Fibroblast of the aortic adventitia (primary cell): ENCODE results near the gene FECH. TPM values are rescaled to one million over a fixed set of nuclear protein-coding genes. Genes with fewer than 3 reads are reported as not detected.

Source experiments
- DNase-seq: peaks from one replicate; pipeline ENCODE4 v3.0.0-alpha.2; 2010; ENCODE audit warnings: low read depth
- H3K4me3 ChIP-seq: 2 replicates; pipeline ENCODE4 v1.5.1; 2011; ENCODE audit warnings: low read depth, mild to moderate bottlenecking, control low read depth, low read length, moderate library complexity
- total RNA-seq: library from RNA; depleted of rRNA; stranded (reverse); fragments of >200 nt; gene quantifications from 2 replicates; pipeline ENCODE4 v1.2.3, GENCODE V29; 2012; ENCODE audit warnings: low replicate concordance
- TF ChIP-seq, protein P1 (sequence below): IDR thresholded peaks from 2 replicates; pipeline ENCODE4 v1.5.1; 2011; ENCODE audit warnings: mild to moderate bottlenecking, low read length, control low read depth, inconsistent platforms; ENCODE audit not compliant: insufficient read depth

FECH gene
- total RNA-seq, 1 donor = 29.9 TPM

DNA sequence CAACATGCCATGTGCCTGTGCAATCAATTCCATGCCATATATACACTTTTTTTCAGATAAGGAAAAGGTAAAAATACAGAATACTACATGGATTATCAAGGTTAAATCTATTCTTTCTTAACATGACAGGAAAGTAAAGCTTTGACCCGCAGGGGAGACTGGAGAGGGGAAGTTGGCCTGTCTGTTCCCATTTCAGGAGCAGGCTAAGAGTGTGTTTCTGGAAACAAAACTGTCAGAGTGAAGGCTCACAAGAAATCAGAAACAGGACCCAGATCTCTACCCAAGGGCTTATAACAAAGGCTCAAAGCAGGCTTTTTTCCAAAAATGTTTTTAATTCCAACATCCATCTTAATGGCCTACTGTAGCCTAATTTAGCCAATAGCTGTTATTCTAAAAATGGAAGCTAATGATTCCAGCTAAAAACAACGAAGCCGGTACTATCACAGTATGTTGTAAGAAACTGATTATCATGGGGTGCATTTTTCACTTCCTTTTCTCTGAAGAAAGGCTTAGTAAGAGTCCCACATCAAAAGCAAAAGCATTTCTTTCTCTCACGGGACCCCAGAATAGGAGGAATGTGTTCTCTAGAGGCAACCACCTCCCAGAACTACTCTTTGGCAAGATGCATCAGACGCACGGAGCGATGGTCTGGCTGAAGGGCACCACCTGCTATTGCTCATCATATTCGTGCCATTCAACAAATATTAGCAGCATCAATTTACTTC lies 41.4 kb downstream of the FECH start:
- no peak for DNase-seq
- TF ChIP-seq, protein P1, sequence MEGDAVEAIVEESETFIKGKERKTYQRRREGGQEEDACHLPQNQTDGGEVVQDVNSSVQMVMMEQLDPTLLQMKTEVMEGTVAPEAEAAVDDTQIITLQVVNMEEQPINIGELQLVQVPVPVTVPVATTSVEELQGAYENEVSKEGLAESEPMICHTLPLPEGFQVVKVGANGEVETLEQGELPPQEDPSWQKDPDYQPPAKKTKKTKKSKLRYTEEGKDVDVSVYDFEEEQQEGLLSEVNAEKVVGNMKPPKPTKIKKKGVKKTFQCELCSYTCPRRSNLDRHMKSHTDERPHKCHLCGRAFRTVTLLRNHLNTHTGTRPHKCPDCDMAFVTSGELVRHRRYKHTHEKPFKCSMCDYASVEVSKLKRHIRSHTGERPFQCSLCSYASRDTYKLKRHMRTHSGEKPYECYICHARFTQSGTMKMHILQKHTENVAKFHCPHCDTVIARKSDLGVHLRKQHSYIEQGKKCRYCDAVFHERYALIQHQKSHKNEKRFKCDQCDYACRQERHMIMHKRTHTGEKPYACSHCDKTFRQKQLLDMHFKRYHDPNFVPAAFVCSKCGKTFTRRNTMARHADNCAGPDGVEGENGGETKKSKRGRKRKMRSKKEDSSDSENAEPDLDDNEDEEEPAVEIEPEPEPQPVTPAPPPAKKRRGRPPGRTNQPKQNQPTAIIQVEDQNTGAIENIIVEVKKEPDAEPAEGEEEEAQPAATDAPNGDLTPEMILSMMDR = no peak
- no peak overlapping the region for H3K4me3 ChIP-seq

DNA sequence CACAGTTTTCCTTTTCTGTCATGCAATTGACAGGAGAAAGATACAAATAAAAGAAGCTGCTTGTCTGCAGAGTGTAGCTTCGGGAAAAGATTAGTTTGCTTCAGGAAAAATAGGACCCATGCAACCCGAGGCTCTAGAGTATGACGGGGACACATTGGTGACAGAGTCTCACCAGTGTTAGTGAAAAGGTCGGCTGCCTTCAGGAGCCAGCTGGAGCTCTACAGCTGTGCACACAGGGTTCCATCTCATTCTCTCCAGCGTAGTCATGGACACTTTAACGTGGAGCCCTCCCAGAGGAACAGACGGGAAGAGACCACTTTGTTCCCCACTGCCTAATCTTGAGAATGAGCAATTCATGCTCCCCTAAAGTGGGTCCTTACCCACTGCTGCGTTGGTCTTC lies 42.9 kb downstream of the FECH start:
- TF ChIP-seq, protein P1 = no peak

DNA sequence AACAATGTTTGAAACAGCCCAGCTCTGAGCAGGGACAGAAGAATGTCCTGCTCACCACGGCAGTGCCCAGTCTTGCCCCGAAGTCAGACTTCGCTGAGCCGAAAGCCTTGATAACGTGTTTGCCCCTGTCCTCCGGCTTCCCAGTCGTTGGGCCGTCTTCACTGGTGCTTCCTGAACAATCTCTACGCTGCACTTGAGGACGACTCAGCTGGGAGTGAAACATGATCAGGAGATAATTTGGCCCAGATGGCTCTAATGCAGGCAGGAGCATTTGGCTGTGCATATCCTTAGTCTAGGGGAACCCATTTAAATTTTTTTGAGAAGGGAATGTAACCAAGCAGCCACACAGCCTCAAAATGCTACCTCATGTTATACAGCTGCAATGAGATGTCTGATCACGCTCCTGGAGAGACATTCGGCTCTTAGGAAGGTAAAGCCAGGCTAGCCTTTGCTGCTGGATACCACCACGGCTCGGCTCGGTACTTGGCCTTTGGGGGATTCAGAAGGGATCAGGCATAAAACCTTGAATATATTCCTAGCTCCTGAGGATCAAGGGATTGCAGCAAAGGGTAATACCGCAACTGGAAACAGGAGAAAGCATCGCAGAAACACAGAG lies 43.6 kb downstream of the FECH start:
- no peak overlapping the region for H3K4me3 ChIP-seq
- DNase-seq = peak; percentile 32
- TF ChIP-seq, protein P1 = no peak

More for the DNA sequence above, 42.9 kb downstream of the FECH start:
- H3K4me3 ChIP-seq = no peak overlapping the region
- no peak for DNase-seq

DNA sequence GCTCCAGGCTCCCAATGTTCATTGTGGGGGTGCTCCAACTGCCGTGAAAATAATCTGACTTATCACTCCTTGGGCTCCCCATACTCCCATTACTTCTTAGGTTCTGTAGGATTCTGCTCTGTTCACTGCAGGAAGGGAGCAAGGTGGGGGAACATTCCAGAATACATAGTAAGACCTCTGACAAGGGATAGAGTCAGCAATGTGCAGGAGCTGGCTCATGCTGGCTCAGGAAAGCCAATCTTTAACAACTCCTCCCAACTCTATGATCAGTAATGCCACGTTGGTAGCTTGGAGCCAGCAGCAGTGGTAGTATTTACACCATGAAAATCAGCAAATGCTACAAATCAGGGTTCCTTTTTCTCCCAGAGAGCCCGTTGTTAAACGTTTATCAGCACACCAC lies 44.4 kb downstream of the FECH start:
- no peak overlapping the region for H3K4me3 ChIP-seq
- DNase-seq = peak; percentile 83
- TF ChIP-seq, protein P1 = no peak

DNA sequence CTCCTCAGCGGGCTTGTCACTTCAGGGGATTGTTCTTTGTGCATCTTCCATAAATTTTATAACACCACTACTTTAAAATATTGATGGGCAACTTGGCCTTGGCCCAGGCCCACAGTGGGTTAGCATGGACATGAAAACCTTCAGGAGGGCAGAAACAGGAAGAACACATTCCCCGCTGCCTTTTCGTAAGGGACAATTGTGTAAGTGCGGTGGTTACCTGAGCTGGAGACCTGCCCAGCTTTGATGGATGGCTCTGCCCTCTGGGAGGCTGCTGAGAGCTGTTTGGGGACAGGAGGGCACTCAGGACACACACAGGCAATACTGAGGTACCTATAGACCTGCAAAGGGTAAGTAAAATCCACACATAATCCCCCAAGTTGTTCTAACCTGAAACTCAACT lies 46.8 kb downstream of the FECH start:
- DNase-seq = no peak
- no peak overlapping the region for H3K4me3 ChIP-seq
- TF ChIP-seq, protein P1 = no peak

DNA sequence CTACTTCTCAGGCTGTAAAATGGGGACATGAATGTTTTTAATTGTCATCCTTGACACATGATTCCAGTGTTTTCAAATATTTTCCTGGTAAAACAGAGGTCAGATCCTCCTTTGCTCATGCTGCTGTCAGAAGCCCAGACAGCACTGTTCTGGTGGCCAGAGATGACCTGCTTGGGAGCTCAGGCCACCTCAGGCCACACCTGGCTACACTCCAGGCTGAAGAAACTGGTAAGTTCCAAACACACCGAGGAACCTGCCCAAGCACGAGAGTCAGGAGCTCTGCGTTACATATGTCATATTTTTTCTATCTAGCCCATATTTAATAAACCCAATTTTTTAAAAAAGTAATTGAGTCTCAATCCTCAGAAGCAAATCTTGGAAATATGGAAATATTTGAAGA lies 47.9 kb downstream of the FECH start:
- no peak overlapping the region for H3K4me3 ChIP-seq
- no peak for DNase-seq
- TF ChIP-seq, protein P1 = no peak

DNA sequence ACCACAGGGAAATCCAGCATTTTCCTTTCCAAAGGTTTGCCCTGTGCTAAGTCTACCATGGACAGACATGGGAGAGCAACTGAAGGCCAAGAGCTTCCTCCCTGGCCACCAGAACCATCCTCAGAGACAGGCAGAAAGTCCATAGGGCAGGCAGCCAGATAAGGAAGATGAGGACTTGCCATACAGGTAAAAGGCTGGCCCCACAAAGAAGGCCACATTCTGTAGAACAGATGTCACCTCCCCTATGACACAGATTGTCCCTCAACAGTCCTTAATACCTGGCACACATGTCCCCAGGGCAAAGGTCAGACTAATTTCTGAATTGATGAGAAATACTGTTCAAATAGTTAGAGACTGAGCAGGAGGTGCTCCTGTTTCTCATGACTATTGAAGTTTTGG lies 52.0 kb downstream of the FECH start:
- TF ChIP-seq, protein P1 = no peak
- DNase-seq = no peak
- H3K4me3 ChIP-seq = no peak overlapping the region
